GM12801 (cell line): ENCODE measurements around the gene TNNC2.

Source experiments
- CTCF ChIP-seq: IDR thresholded peaks from one replicate; pipeline ENCODE4 v1.5.1; 2011; ENCODE audit warnings: control low read depth; ENCODE audit not compliant: insufficient read length; ENCODE audit errors: extremely low read depth

Gene TNNC2

GRCh38 chr20:45826381-45827019 is 612 bp downstream of the TNNC2 start:
- no peak for TF ChIP-seq CTCF

- TF ChIP-seq CTCF: no peak
These were observed 2.9 kb downstream of the TNNC2 start for GRCh38 chr20:45823949-45824835.

GRCh38 chr20:45822857-45823256 is 4.3 kb downstream of the TNNC2 start:
- no peak for TF ChIP-seq CTCF

- TF ChIP-seq CTCF: no peak
These were observed 5.2 kb downstream of the TNNC2 start for GRCh38 chr20:45821947-45822346.

GRCh38 chr20:45819466-45819865 is 7.6 kb downstream of the TNNC2 start:
- no peak for TF ChIP-seq CTCF

- TF ChIP-seq CTCF: no peak
These were observed 8.9 kb downstream of the TNNC2 start for GRCh38 chr20:45818239-45818638.

- TF ChIP-seq CTCF: no peak
These were observed 9.5 kb downstream of the TNNC2 start for GRCh38 chr20:45817376-45818194.
